Measurements from ENCODE around the gene HOXA6. TPM values are rescaled to one million over a fixed set of nuclear protein-coding genes. Genes with fewer than 3 reads are reported as not detected.

HOXA6 gene
- total RNA-seq, 2 experiments from 2014 or later: 4.1 to 12.0 TPM

DNA sequence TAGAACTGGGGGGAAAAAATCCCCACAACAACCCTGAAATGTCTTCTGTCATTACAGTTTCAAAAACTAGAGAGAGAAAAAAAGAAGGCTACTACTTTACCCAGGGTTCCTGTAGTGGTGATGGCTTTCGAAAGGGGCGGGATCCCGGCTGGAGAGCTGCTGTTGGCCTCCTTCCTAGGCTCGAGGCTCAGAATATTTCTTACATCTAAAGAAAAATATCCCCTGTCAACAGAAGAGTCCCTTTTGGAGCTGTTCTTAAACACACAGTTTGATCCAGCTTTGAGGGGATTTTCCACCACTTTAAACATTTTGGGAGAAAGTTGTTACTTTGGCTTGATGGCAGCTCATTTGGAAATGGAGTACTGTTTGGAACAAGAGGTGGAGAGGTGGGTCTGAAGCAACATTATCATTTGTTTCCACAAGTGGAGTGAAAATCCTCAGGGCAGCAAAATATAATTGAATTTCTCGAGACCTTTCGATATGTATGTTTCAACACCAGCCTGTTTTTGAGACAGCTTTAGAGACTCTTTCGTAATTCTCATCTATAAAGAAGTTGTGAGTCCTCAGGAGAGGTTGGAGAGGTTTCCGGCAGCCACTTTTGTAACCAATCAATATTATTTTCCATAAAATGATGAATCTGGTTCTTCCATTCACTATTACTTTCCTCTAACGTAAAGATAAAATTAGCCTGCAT, 47.3 kb upstream of the HOXA6 start:
- Histone ChIP-seq H2AFZ (ENCODE audit: low read length) (no peak overlapping the region), H3K4me1 (ENCODE audit: insufficient read depth, low read length, poor library complexity, severe bottlenecking) (no peaks in the 10 kb centered on the region), H3K36me3 (ENCODE audit: insufficient read depth, low read length) (no peaks in the 10 kb centered on the region), H3K9me3 (ENCODE audit: low read length) (no peaks in the 10 kb centered on the region), H3K79me2 (ENCODE audit: insufficient read depth, low read depth, low read length) (no peaks in the 10 kb centered on the region), H3K27ac (ENCODE audit: low read depth, low read length, poor library complexity, severe bottlenecking) (no peak overlapping the region), H3K4me3 (ENCODE audit: low read depth, low read length, poor library complexity, severe bottlenecking) (no peak overlapping the region), H3K4me2 (ENCODE audit: low read length) (no peak overlapping the region), H3K9me2 (ENCODE audit: insufficient read depth, low read length) (no peaks in the 10 kb centered on the region), H4K20me1 (ENCODE audit: insufficient read depth, low read length) (no peaks in the 10 kb centered on the region)
- ChIA-PET POLR2A (interaction anchor here (0.8 kb wide), 1 partner anchor 288 kb away, joined by 3 read pairs; no protein-coding TSS in a partner anchor), CTCF (ENCODE audit: unreplicated experiment) (interaction anchor here (0.6 kb wide), 1 partner anchor 725 kb away, joined by 3 read pairs; no protein-coding TSS in a partner anchor)
- TF ChIP-seq EZH2phosphoT487 (IDR thresholded peaks at IDR 0.05; ENCODE audit: borderline replicate concordance, low read depth, low read length): no peak
- TF ChIP-seq CTCF (conservative IDR thresholded peaks at IDR 0.05; ENCODE audit: low read length): no peak
- no peak for DNase-seq (ENCODE audit: low spot score)
- BruUV-seq (replicated peaks): no TSS peak
- intact Hi-C loops (cut with micrococcal nuclease; ENCODE audit: unreplicated experiment): loop anchor here (5.0 to 10.0 kb wide), 4 partner anchors 412 to 882 kb away; partner anchors contain the start of gene HIBADH

- H2AFZ ChIP-seq (ENCODE audit: low read length): no peak overlapping the region
- no peaks in the 10 kb centered on the region for H3K9me3 ChIP-seq (ENCODE audit: low read length)
- TF ChIP-seq CTCF (conservative IDR thresholded peaks at IDR 0.05; ENCODE audit: low read length): no peak
- no peak for TF ChIP-seq EZH2phosphoT487 (IDR thresholded peaks at IDR 0.05; ENCODE audit: borderline replicate concordance, low read depth, low read length)
- H3K4me3 ChIP-seq (ENCODE audit: low read depth, low read length, poor library complexity, severe bottlenecking): no peak overlapping the region
- no TSS peak for BruUV-seq (replicated peaks)
- CTCF ChIA-PET (ENCODE audit: unreplicated experiment): no interaction called here
- no peaks in the 10 kb centered on the region for H3K36me3 ChIP-seq (ENCODE audit: insufficient read depth, low read length)
- H3K4me1 ChIP-seq (ENCODE audit: insufficient read depth, low read length, poor library complexity, severe bottlenecking): no peaks in the 10 kb centered on the region
- no peaks in the 10 kb centered on the region for H3K9me2 ChIP-seq (ENCODE audit: insufficient read depth, low read length)
- H3K27ac ChIP-seq (ENCODE audit: low read depth, low read length, poor library complexity, severe bottlenecking): no peak overlapping the region
- no peak overlapping the region for H3K4me2 ChIP-seq (ENCODE audit: low read length)
- no peak for DNase-seq (ENCODE audit: low spot score)
- no peaks in the 10 kb centered on the region for H3K79me2 ChIP-seq (ENCODE audit: insufficient read depth, low read depth, low read length)
- POLR2A ChIA-PET: no interaction called here
- H4K20me1 ChIP-seq (ENCODE audit: insufficient read depth, low read length): no peaks in the 10 kb centered on the region
- intact Hi-C loops (cut with micrococcal nuclease; ENCODE audit: unreplicated experiment): loop anchor here (10.0 kb wide), 2 partner anchors 471 to 831 kb away; partner anchors contain the start of gene HIBADH
Observed at GRCh38 chr7:27194002-27194352, 46.4 kb upstream of the HOXA6 start.
